K562 (cell line): ENCODE measurements around the gene PATL1. TPM values are rescaled to one million over a fixed set of nuclear protein-coding genes. Genes with fewer than 3 reads are reported as not detected.
A peak's percentile ranks its signal among the peaks of the same experiment; 100 is the strongest.

Experiments
- HDAC1 ChIP-seq, 2 experiments: fragments of 450-650 bp; IDR thresholded peaks; 2 replicates each; pipeline ENCODE4 v1.6.1; 2016 to 2017; ENCODE audit warnings: inconsistent platforms in 1 of 2, mild to moderate bottlenecking in 1 of 2, moderate library complexity in 1 of 2
- MLX ChIP-seq, 2 experiments: fragments of 450-650 bp in 1 of 2; sonication (generic) in 1 of 2; formaldehyde crosslinking; conservative IDR thresholded peaks; 2 replicates each; pipeline versions ENCODE4 v1.4.0 to v1.8.1; 2020 to 2022; ENCODE audit warnings: mild to moderate bottlenecking in 1 of 2, missing genetic modification reagents in 1 of 2
- TRIM28 ChIP-seq: fragments of 450-650 bp; IDR thresholded peaks from 2 replicates; pipeline ENCODE4 v1.6.1; 2017
- ZNF407 ChIP-seq: fragments of 450-650 bp; IDR thresholded peaks from 2 replicates; pipeline ENCODE4 v1.6.1; 2016; ENCODE audit warnings: low read depth
- polyA plus RNA-seq, 8 experiments: library from polyadenylated mRNA; depleted of rRNA in 4 of 8; stranded (reverse) in 5 of 8; unstranded in 3 of 8; fragments of >200 nt; fragmentation: Nextera tagmentation in 2 of 8; fragmentation: Illumina TruSeq in 1 of 8; extraction: Ambion mirVana in 2 of 8; extraction: Trizol in 1 of 8; gene quantifications; 2 replicates each; pipeline versions ENCODE4 v1.2.1 to v1.2.3, GENCODE V29; 2011 to 2014; ENCODE audit warnings: inconsistent platforms in 1 of 8, missing spikeins in 1 of 8
- total RNA-seq, 7 experiments: library from RNA; depleted of rRNA in 6 of 7; stranded (reverse); fragments of >200 nt in 6 of 7; fragmentation: Illumina TruSeq in 2 of 7; extraction: Trizol in 2 of 7; gene quantifications; 2 replicates each; pipeline versions ENCODE4 v1.2.1 to v1.2.3, GENCODE V29; 2011 to 2021; ENCODE audit warnings: low replicate concordance in 1 of 7
- TF ChIP-seq, protein P1 (sequence below): fragments of 450-650 bp; conservative IDR thresholded peaks from 2 replicates; pipeline ENCODE4 v1.6.1; 2016; ENCODE audit warnings: missing genetic modification characterization, low read depth, mild to moderate bottlenecking, control low read depth, missing compliant biosample characterization
- TF ChIP-seq, protein P2 (sequence below): fragments of 450-650 bp; IDR thresholded peaks from 2 replicates; pipeline ENCODE4 v1.6.1; 2018; ENCODE audit not compliant: partially characterized antibody
- TF ChIP-seq, protein P3 (sequence below): fragments of 150-350 bp; IDR thresholded peaks from 2 replicates; pipeline ENCODE4 v1.6.1; 2014; ENCODE audit warnings: low read depth, mild to moderate bottlenecking, low read length, borderline replicate concordance

Gene PATL1
- total and polyA plus RNA-seq, 9 of the 15 experiments (the other 6 are each of a cell fraction or from before 2014, with no cell fraction given) = 3.2 to 48.0 (median 16.4) TPM

- TF ChIP-seq, protein P1, sequence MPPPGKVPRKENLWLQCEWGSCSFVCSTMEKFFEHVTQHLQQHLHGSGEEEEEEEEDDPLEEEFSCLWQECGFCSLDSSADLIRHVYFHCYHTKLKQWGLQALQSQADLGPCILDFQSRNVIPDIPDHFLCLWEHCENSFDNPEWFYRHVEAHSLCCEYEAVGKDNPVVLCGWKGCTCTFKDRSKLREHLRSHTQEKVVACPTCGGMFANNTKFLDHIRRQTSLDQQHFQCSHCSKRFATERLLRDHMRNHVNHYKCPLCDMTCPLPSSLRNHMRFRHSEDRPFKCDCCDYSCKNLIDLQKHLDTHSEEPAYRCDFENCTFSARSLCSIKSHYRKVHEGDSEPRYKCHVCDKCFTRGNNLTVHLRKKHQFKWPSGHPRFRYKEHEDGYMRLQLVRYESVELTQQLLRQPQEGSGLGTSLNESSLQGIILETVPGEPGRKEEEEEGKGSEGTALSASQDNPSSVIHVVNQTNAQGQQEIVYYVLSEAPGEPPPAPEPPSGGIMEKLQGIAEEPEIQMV (tag) = no peak
- TF ChIP-seq, protein P2, sequence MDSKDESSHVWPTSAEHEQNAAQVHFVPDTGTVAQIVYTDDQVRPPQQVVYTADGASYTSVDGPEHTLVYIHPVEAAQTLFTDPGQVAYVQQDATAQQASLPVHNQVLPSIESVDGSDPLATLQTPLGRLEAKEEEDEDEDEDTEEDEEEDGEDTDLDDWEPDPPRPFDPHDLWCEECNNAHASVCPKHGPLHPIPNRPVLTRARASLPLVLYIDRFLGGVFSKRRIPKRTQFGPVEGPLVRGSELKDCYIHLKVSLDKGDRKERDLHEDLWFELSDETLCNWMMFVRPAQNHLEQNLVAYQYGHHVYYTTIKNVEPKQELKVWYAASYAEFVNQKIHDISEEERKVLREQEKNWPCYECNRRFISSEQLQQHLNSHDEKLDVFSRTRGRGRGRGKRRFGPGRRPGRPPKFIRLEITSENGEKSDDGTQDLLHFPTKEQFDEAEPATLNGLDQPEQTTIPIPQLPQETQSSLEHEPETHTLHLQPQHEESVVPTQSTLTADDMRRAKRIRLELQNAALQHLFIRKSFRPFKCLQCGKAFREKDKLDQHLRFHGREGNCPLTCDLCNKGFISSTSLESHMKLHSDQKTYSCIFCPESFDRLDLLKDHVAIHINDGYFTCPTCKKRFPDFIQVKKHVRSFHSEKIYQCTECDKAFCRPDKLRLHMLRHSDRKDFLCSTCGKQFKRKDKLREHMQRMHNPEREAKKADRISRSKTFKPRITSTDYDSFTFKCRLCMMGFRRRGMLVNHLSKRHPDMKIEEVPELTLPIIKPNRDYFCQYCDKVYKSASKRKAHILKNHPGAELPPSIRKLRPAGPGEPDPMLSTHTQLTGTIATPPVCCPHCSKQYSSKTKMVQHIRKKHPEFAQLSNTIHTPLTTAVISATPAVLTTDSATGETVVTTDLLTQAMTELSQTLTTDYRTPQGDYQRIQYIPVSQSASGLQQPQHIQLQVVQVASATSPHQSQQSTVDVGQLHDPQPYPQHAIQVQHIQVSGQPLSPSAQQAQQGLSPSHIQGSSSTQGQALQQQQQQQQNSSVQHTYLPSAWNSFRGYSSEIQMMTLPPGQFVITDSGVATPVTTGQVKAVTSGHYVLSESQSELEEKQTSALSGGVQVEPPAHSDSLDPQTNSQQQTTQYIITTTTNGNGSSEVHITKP = no peak
- TF ChIP-seq ZNF407 (no peak), HDAC1 (IDR thresholded peaks at IDR 0.05) (peak in 1 of 2 experiments; percentile 79; a peak in 1 of 4 replicates), MLX (CRISPR knock-in tag; conservative IDR thresholded peaks at IDR 0.05) (no peak), TRIM28 (0 out of 2 replicates have a peak, but pooled peaks have one; percentile 23)
- TF ChIP-seq, protein P3, sequence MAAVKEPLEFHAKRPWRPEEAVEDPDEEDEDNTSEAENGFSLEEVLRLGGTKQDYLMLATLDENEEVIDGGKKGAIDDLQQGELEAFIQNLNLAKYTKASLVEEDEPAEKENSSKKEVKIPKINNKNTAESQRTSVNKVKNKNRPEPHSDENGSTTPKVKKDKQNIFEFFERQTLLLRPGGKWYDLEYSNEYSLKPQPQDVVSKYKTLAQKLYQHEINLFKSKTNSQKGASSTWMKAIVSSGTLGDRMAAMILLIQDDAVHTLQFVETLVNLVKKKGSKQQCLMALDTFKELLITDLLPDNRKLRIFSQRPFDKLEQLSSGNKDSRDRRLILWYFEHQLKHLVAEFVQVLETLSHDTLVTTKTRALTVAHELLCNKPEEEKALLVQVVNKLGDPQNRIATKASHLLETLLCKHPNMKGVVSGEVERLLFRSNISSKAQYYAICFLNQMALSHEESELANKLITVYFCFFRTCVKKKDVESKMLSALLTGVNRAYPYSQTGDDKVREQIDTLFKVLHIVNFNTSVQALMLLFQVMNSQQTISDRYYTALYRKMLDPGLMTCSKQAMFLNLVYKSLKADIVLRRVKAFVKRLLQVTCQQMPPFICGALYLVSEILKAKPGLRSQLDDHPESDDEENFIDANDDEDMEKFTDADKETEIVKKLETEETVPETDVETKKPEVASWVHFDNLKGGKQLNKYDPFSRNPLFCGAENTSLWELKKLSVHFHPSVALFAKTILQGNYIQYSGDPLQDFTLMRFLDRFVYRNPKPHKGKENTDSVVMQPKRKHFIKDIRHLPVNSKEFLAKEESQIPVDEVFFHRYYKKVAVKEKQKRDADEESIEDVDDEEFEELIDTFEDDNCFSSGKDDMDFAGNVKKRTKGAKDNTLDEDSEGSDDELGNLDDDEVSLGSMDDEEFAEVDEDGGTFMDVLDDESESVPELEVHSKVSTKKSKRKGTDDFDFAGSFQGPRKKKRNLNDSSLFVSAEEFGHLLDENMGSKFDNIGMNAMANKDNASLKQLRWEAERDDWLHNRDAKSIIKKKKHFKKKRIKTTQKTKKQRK = no peak
Observed at GRCh38 chr11:59668950-59669610, at the start of gene PATL1 (continued).
